K562 (cell line): ENCODE measurements around the gene STOX1. TPM values are rescaled to one million over a fixed set of nuclear protein-coding genes. Genes with fewer than 3 reads are reported as not detected.

Experiments
- BCOR ChIP-seq: fragments of 450-650 bp; IDR thresholded peaks from 2 replicates; pipeline ENCODE4 v1.6.1; 2016
- E2F3 ChIP-seq: fragments of 250-450 bp; sonication (Bioruptor Pico); IDR thresholded peaks from 2 replicates; pipeline ENCODE4 v1.4.0; 2020; ENCODE audit warnings: mild to moderate bottlenecking
- ELF1 ChIP-seq: fragments of 200-800 bp; sonication (Bioruptor generic); IDR thresholded peaks from 2 replicates; pipeline ENCODE4 v1.6.1; 2016; ENCODE audit warnings: missing genetic modification characterization, missing compliant biosample characterization
- GTF2E2 ChIP-seq: fragments of 200-800 bp; sonication (Bioruptor generic); IDR thresholded peaks from 2 replicates; pipeline ENCODE4 v1.6.1; 2016; ENCODE audit warnings: missing genetic modification characterization, missing compliant biosample characterization
- HCFC1 ChIP-seq: IDR thresholded peaks from 2 replicates; pipeline ENCODE4 v1.6.1; 2012; ENCODE audit warnings: low read depth, low read length, improper control_type of control experiment
- HDAC2 ChIP-seq: fragments of 450-650 bp; IDR thresholded peaks from 2 replicates; pipeline ENCODE4 v1.6.1; 2016; ENCODE audit warnings: mild to moderate bottlenecking
- HDGF ChIP-seq: fragments of 450-650 bp; IDR thresholded peaks from 2 replicates; pipeline ENCODE4 v1.6.1; 2016
- MTA2 ChIP-seq: fragments of 450-650 bp; IDR thresholded peaks from 2 replicates; pipeline ENCODE4 v1.6.1; 2016; ENCODE audit warnings: low read depth
- NCOA2 ChIP-seq, 2 experiments: fragments of 450-650 bp; IDR thresholded peaks; 2 replicates each; pipeline ENCODE4 v1.6.1; 2018; ENCODE audit warnings: mild to moderate bottlenecking in 2 of 2, moderate library complexity in 1 of 2; ENCODE audit not compliant: partially characterized antibody in 2 of 2
- NFYB ChIP-seq: IDR thresholded peaks from 2 replicates; pipeline ENCODE4 v1.6.1; 2011; ENCODE audit warnings: mild to moderate bottlenecking, moderate library complexity; ENCODE audit not compliant: insufficient read length; ENCODE audit errors: extremely low read depth
- POLR2A ChIP-seq: fragments of 450-650 bp; conservative IDR thresholded peaks from 2 replicates; pipeline ENCODE4 v1.6.1; 2016
- SIRT6 ChIP-seq: IDR thresholded peaks from one replicate; pipeline ENCODE4 v1.6.1; 2012; ENCODE audit warnings: low read depth, mild to moderate bottlenecking, control low read depth, inconsistent platforms, low read length, moderate library complexity
- SMAD3 ChIP-seq: fragments of 450-650 bp; formaldehyde crosslinking; conservative IDR thresholded peaks from 2 replicates; pipeline ENCODE4 v1.4.0; 2020; ENCODE audit warnings: mild to moderate bottlenecking
- TBP ChIP-seq: optimal IDR thresholded peaks from 2 replicates; pipeline ENCODE3; 2011; ENCODE audit warnings: low read depth, low read length, improper control_type of control experiment
- TCF3 ChIP-seq: sonication (generic); formaldehyde crosslinking; IDR thresholded peaks from 2 replicates; pipeline ENCODE4 v1.4.0; 2020; ENCODE audit warnings: mild to moderate bottlenecking, missing genetic modification reagents
- YBX1 ChIP-seq: fragments of 450-650 bp; IDR thresholded peaks from 2 replicates; pipeline ENCODE4 v1.7.1; 2016; ENCODE audit warnings: mild to moderate bottlenecking
- ZBTB17 ChIP-seq: fragments of 450-650 bp; formaldehyde crosslinking; IDR thresholded peaks from 2 replicates; pipeline ENCODE4 v1.4.0; 2020; ENCODE audit warnings: mild to moderate bottlenecking
- ZC3H11A ChIP-seq: IDR thresholded peaks from 2 replicates; pipeline ENCODE4 v1.6.1; 2012; ENCODE audit warnings: low read depth, low read length, improper control_type of control experiment
- ZFPM2 ChIP-seq: fragments of 250-450 bp; sonication (Bioruptor Pico); IDR thresholded peaks from 2 replicates; pipeline ENCODE4 v1.5.1; 2022; ENCODE audit warnings: mild to moderate bottlenecking
- ZNF282 ChIP-seq: sonication (generic); formaldehyde crosslinking; IDR thresholded peaks from 2 replicates; pipeline ENCODE4 v1.8.1; 2023; ENCODE audit warnings: missing genetic modification reagents
- ZNF408 ChIP-seq: fragments of 250-450 bp; sonication (Bioruptor Pico); IDR thresholded peaks from 2 replicates; pipeline ENCODE4 v1.4.0; 2020; ENCODE audit warnings: low read depth, mild to moderate bottlenecking, moderate library complexity
- ZNF584 ChIP-seq: fragments of 200-800 bp; sonication (Bioruptor generic); IDR thresholded peaks from 2 replicates; pipeline ENCODE4 v1.6.1; 2016; ENCODE audit warnings: low read depth, mild to moderate bottlenecking, missing genetic modification characterization, missing compliant biosample characterization
- ZNF668 ChIP-seq: fragments of 250-450 bp; sonication (Bioruptor Pico); IDR thresholded peaks from 2 replicates; pipeline ENCODE4 v1.8.0; 2022; ENCODE audit warnings: mild to moderate bottlenecking, inconsistent platforms
- ZNF75A ChIP-seq: fragments of 450-650 bp; formaldehyde crosslinking; IDR thresholded peaks from 2 replicates; pipeline ENCODE4 v1.4.0; 2020; ENCODE audit warnings: mild to moderate bottlenecking
- ZSCAN29 ChIP-seq: fragments of 450-650 bp; IDR thresholded peaks from 2 replicates; pipeline ENCODE4 v1.6.1; 2017
- polyA plus RNA-seq, 8 experiments: library from polyadenylated mRNA; depleted of rRNA in 4 of 8; stranded (reverse) in 5 of 8; unstranded in 3 of 8; fragments of >200 nt; fragmentation: Nextera tagmentation in 2 of 8; fragmentation: Illumina TruSeq in 1 of 8; extraction: Ambion mirVana in 2 of 8; extraction: Trizol in 1 of 8; gene quantifications; 2 replicates each; pipeline versions ENCODE4 v1.2.1 to v1.2.3, GENCODE V29; 2011 to 2014; ENCODE audit warnings: inconsistent platforms in 1 of 8, missing spikeins in 1 of 8
- total RNA-seq, 7 experiments: library from RNA; depleted of rRNA in 6 of 7; stranded (reverse); fragments of >200 nt in 6 of 7; fragmentation: Illumina TruSeq in 2 of 7; extraction: Trizol in 2 of 7; gene quantifications; 2 replicates each; pipeline versions ENCODE4 v1.2.1 to v1.2.3, GENCODE V29; 2011 to 2021; ENCODE audit warnings: low replicate concordance in 1 of 7
- TF ChIP-seq, protein P1 (sequence below): sonication (generic); formaldehyde crosslinking; IDR thresholded peaks from 2 replicates; pipeline ENCODE4 v1.4.0; 2020; ENCODE audit warnings: mild to moderate bottlenecking, missing genetic modification reagents
- TF ChIP-seq, protein P2 (sequence below): fragments of 250-450 bp; sonication (Bioruptor Pico); IDR thresholded peaks from 2 replicates; pipeline ENCODE4 v1.9.0; 2021; ENCODE audit warnings: mild to moderate bottlenecking
- TF ChIP-seq, protein P3 (sequence below), 2 experiments: fragments of 250-450 bp in 1 of 2; fragments of 450-650 bp in 1 of 2; sonication (Bioruptor Pico) in 1 of 2; IDR thresholded peaks; 2 replicates each; pipeline versions ENCODE4 v1.6.1 to v1.8.0; 2016 to 2021; ENCODE audit warnings: mild to moderate bottlenecking in 2 of 2, moderate library complexity in 2 of 2, missing compliant biosample characterization in 1 of 2, missing genetic modification characterization in 1 of 2

The STOX1 gene
- total and polyA plus RNA-seq, 9 of the 15 experiments (the other 6 are each of a cell fraction or from before 2014, with no cell fraction given): 0.09 to 0.87 (median 0.29) TPM

DNA sequence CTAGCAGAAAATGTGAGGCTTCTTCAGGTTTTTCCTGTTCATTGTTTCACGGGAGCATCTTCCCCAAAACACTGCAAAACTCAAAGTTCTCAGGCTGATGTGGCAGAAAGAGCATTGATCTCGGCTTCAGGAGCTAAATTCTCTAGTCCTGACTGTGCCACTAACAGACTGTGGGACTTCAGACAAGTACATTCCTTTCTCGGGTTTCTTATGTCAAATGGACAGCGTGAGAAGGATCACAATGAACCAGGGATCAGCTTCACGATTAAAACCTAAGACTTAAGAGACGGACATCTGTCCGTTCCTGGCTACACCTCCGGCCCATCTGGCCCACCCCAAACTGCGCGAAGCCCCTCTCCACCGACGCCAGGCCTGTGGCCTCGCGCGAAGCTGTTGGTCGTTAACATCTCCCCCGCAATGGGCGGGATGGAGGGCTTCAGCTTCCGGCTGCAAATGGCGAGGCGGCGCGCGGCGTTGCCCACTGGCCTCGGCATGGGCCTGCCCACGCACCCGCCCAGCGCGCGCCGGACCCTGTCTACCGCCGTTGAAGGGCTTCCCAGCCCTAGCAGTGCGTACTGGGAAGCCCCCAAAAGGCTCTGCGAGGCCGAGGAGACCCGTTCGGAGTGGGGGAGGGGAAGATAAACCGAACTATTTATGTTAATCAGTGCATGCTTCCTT is 73.2 kb downstream of the STOX1 start (continued):
- peak; percentile 48; the same call in 1 of the 2 replicates for TF ChIP-seq ZNF668 (CRISPR knock-in tag)
- TF ChIP-seq ZBTB17 (CRISPR knock-in tag): peak; percentile 67; the same call in 1 of the 2 replicates
- no peak for TF ChIP-seq NFYB
- TF ChIP-seq HDGF: 0 out of 2 replicates have a peak, but pooled peaks have one; percentile 37
- TF ChIP-seq, protein P1, sequence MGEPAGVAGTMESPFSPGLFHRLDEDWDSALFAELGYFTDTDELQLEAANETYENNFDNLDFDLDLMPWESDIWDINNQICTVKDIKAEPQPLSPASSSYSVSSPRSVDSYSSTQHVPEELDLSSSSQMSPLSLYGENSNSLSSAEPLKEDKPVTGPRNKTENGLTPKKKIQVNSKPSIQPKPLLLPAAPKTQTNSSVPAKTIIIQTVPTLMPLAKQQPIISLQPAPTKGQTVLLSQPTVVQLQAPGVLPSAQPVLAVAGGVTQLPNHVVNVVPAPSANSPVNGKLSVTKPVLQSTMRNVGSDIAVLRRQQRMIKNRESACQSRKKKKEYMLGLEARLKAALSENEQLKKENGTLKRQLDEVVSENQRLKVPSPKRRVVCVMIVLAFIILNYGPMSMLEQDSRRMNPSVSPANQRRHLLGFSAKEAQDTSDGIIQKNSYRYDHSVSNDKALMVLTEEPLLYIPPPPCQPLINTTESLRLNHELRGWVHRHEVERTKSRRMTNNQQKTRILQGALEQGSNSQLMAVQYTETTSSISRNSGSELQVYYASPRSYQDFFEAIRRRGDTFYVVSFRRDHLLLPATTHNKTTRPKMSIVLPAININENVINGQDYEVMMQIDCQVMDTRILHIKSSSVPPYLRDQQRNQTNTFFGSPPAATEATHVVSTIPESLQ: peak; percentile 95; the same call in 1 of the 2 replicates
- TF ChIP-seq ZNF584 (CRISPR knock-in tag): peak; percentile 72; the same call in 1 of the 2 replicates
- peak; percentile 22; the same call in 1 of the 2 replicates for TF ChIP-seq HCFC1
- TF ChIP-seq BCOR: peak; percentile 29; the same call in 1 of the 2 replicates
- no peak for TF ChIP-seq ZNF408 (CRISPR knock-in tag)
- peak; percentile 99 for TF ChIP-seq GTF2E2 (tag)
- peak; percentile 94 for TF ChIP-seq TBP
- no peak for TF ChIP-seq YBX1
- TF ChIP-seq SIRT6: no peak
- TF ChIP-seq HDAC2: no peak
- no peak for TF ChIP-seq ZNF75A (CRISPR knock-in tag)
- no peak for TF ChIP-seq ZNF282 (CRISPR knock-in tag)
- TF ChIP-seq MTA2: 0 out of 2 replicates have a peak, but pooled peaks have one; percentile 38
- TF ChIP-seq ZFPM2 (CRISPR knock-in tag): peak; percentile 87; the same call in 1 of the 2 replicates
- TF ChIP-seq, protein P2, sequence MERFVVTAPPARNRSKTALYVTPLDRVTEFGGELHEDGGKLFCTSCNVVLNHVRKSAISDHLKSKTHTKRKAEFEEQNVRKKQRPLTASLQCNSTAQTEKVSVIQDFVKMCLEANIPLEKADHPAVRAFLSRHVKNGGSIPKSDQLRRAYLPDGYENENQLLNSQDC (CRISPR knock-in tag): peak; percentile 64
- TF ChIP-seq ZSCAN29: 0 out of 2 replicates have a peak, but pooled peaks have one; percentile 75
- TF ChIP-seq SMAD3 (CRISPR knock-in tag): peak; percentile 14; the same call in 1 of the 2 replicates
- TF ChIP-seq, protein P3, sequence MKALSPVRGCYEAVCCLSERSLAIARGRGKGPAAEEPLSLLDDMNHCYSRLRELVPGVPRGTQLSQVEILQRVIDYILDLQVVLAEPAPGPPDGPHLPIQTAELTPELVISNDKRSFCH (CRISPR knock-in tag; IDR thresholded peaks at IDR 0.05): no peak
- TF ChIP-seq, protein P3 (tag; IDR thresholded peaks at IDR 0.05): peak; percentile 90; the same call in 1 of the 2 replicates
- TF ChIP-seq POLR2A: peak; percentile 74; the same call in 1 of the 2 replicates
- 0 out of 2 replicates have a peak, but pooled peaks have one; percentile 45 for TF ChIP-seq ZC3H11A
- 0 out of 2 replicates have a peak, but pooled peaks have one; percentile 28 for TF ChIP-seq TCF3 (CRISPR knock-in tag)
- peak; percentile 83 for TF ChIP-seq E2F3 (CRISPR knock-in tag)
- TF ChIP-seq ELF1 (tag): no peak
- no peak for TF ChIP-seq NCOA2 (IDR thresholded peaks at IDR 0.05; ENCODE audit: partially characterized antibody in 2 of 2)
